ENCODE measurements around the gene SIX5. TPM values are rescaled to one million over a fixed set of nuclear protein-coding genes. Genes with fewer than 3 reads are reported as not detected.
A peak's percentile ranks its signal among the peaks of the same experiment; 100 is the strongest.
"Not testable (repeated sequence)": the region's sequence is repeated elsewhere in the genome, so short reads cannot be mapped to it uniquely, and the experiment has no call there.

Gene SIX5
- total RNA-seq, 1 experiment from 2014 or later = 38.7 TPM

GRCh38 chr19:45730368-45731288 is 38.4 kb downstream of the SIX5 start, which contains the start of gene FBXO46:
TSS of gene FBXO46 (minus strand) at chr19:45730896. CDS start at chr19:45713495, 17,401 bp downstream.
- Histone ChIP-seq H3K9me3 (ENCODE audit: control insufficient read depth, insufficient read depth, low read depth, low read length) (no peaks in the 10 kb centered on the region), H3K4me1 (ENCODE audit: control insufficient read depth, insufficient read depth, low read length) (no peaks in the 10 kb centered on the region), H3K36me3 (ENCODE audit: control insufficient read depth, insufficient read depth, low read length) (peaks cover 2% of the 10 kb centered on the region; the same call in 1 of the 2 replicates), H3K27ac (ENCODE audit: low read length) (peak within 1 kb of the TSS; percentile 85), H3K27me3 (ENCODE audit: control insufficient read depth, insufficient read depth, low read length) (no peaks in the 10 kb centered on the region), H3K4me3 (ENCODE audit: low read depth in 2 of 2, low read length in 2 of 2) (peak within 1 kb of the TSS; percentile 76 to 84)
- POLR2A ChIA-PET = interaction anchor here (0.7 kb wide), 2 partner anchors 38 to 1965 kb away, joined by 3 to 6 read pairs; partner anchors contain the start of gene SIX5
- ATAC-seq (peak; percentile 99), DNase-seq (ENCODE audit: low read depth, low spot score) (peak; percentile 80)
- in situ Hi-C loops (cut with HindIII; ENCODE audit: low pct_unique_long_range_greater_than_20kb, low sequenced_read_pairs) = no loop called here
- TF ChIP-seq CTCF (IDR thresholded peaks at IDR 0.05) = no peak
- peak; percentile 61; the same call in 1 of the 2 replicates for TF ChIP-seq SIN3A (IDR thresholded peaks at IDR 0.05; ENCODE audit: borderline replicate concordance, insufficient read depth, low read depth, low read length)
- TF ChIP-seq REST (IDR thresholded peaks at IDR 0.05; ENCODE audit: insufficient read depth in 1 of 2, low read depth in 2 of 2, low read length in 1 of 2) = no peak
- peak; percentile 69; the same call in 1 of the 2 replicates for TF ChIP-seq POLR2AphosphoS5 (IDR thresholded peaks at IDR 0.05; ENCODE audit: low read depth, low read length)
- no peak for TF ChIP-seq TCF7L2 (IDR thresholded peaks at IDR 0.05; ENCODE audit: low read depth, low read length)
- BruUV-seq (replicated peaks) = no TSS peak
- intact Hi-C loops (cut with micrococcal nuclease; ENCODE audit: unreplicated experiment) = no loop called here
- CTCF ChIA-PET = interaction anchor here (0.5 kb wide), 1 partner anchor 15 kb away, joined by 3 read pairs; no protein-coding TSS in a partner anchor

GRCh38 chr19:45729800-45730290 is 39.2 kb downstream of the SIX5 start:
- H3K27ac ChIP-seq (ENCODE audit: low read length) = peak overlapping the region; percentile 85
- no peak for TF ChIP-seq REST (IDR thresholded peaks at IDR 0.05; ENCODE audit: insufficient read depth in 1 of 2, low read depth in 2 of 2, low read length in 1 of 2)
- no peak for TF ChIP-seq SIN3A (IDR thresholded peaks at IDR 0.05; ENCODE audit: borderline replicate concordance, insufficient read depth, low read depth, low read length)
- no peak for TF ChIP-seq POLR2AphosphoS5 (IDR thresholded peaks at IDR 0.05; ENCODE audit: low read depth, low read length)
- TF ChIP-seq CTCF (IDR thresholded peaks at IDR 0.05) = no peak
- TF ChIP-seq TCF7L2 (IDR thresholded peaks at IDR 0.05; ENCODE audit: low read depth, low read length) = no peak
- ChIA-PET POLR2A (interaction anchor here (0.6 kb wide), 1 partner anchor 22 kb away, joined by 14 read pairs; no protein-coding TSS in a partner anchor), CTCF (no interaction called here)
- peak overlapping the region; percentile 76 to 84 for H3K4me3 ChIP-seq (ENCODE audit: low read depth in 2 of 2, low read length in 2 of 2)
- H3K27me3 ChIP-seq (ENCODE audit: control insufficient read depth, insufficient read depth, low read length) = no peaks in the 10 kb centered on the region
- in situ Hi-C loops (cut with HindIII; ENCODE audit: low pct_unique_long_range_greater_than_20kb, low sequenced_read_pairs) = no loop called here
- DNase-seq (ENCODE audit: low read depth, low spot score) = no peak
- peak; percentile 3; the same call in 1 of the 2 replicates for ATAC-seq
- H3K9me3 ChIP-seq (ENCODE audit: control insufficient read depth, insufficient read depth, low read depth, low read length) = no peaks in the 10 kb centered on the region
- H3K36me3 ChIP-seq (ENCODE audit: control insufficient read depth, insufficient read depth, low read length) = peaks cover 2% of the 10 kb centered on the region; the same call in 1 of the 2 replicates
- intact Hi-C loops (cut with micrococcal nuclease; ENCODE audit: unreplicated experiment) = no loop called here
- no peaks in the 10 kb centered on the region for H3K4me1 ChIP-seq (ENCODE audit: control insufficient read depth, insufficient read depth, low read length)
- TSS peak; percentile 91 for BruUV-seq (replicated peaks)

- H3K4me1 ChIP-seq (ENCODE audit: control insufficient read depth, insufficient read depth, low read length); in situ Hi-C loops (cut with HindIII; ENCODE audit: low pct_unique_long_range_greater_than_20kb, low sequenced_read_pairs); H3K9me3 ChIP-seq (ENCODE audit: control insufficient read depth, insufficient read depth, low read depth, low read length); intact Hi-C loops (cut with micrococcal nuclease; ENCODE audit: unreplicated experiment); H3K36me3 ChIP-seq (ENCODE audit: control insufficient read depth, insufficient read depth, low read length); ATAC-seq; POLR2A ChIA-PET; H3K27me3 ChIP-seq (ENCODE audit: control insufficient read depth, insufficient read depth, low read length); DNase-seq (ENCODE audit: low read depth, low spot score); CTCF ChIA-PET; H3K4me3 ChIP-seq (ENCODE audit: low read depth in 2 of 2, low read length in 2 of 2); H3K27ac ChIP-seq (ENCODE audit: low read length); BruUV-seq (replicated peaks): not testable (repeated sequence)
Observed at GRCh38 chr19:45728683-45729082, 40.4 kb downstream of the SIX5 start.
